ENCODE data around the gene SLC1A7.

The SLC1A7 gene

GRCh38 chr1:53067886-53068285 lies 74.6 kb downstream of the SLC1A7 start:
- Mint-ChIP-seq H3K36me3 (ENCODE audit: low read depth) (no peaks in the 10 kb centered on the region), H3K9me3 (no peaks in the 10 kb centered on the region), H3K4me1 (peaks cover 3% of the 10 kb centered on the region), H3K4me3 (no peak overlapping the region), H3K27me3 (peaks cover 20% of the 10 kb centered on the region), H3K27ac (no peak overlapping the region)
- ATAC-seq (no peak), DNase-seq (no peak)

- H3K4me3 Mint-ChIP-seq: no peak overlapping the region
- ATAC-seq: no peak
Observed at GRCh38 chr1:53066891-53067738, 75.3 kb downstream of the SLC1A7 start.

GRCh38 chr1:53066488-53066887 lies 76.0 kb downstream of the SLC1A7 start:
- H3K27me3 Mint-ChIP-seq: peaks cover 22% of the 10 kb centered on the region
- no peaks in the 10 kb centered on the region for H3K36me3 Mint-ChIP-seq (ENCODE audit: low read depth)
- H3K4me1 Mint-ChIP-seq: peaks cover 4% of the 10 kb centered on the region
- no peak overlapping the region for H3K27ac Mint-ChIP-seq
- ATAC-seq: no peak
- DNase-seq: no peak
- no peaks in the 10 kb centered on the region for H3K9me3 Mint-ChIP-seq
- H3K4me3 Mint-ChIP-seq: no peak overlapping the region

More at GRCh38 chr1:53066891-53067738, 75.3 kb downstream of the SLC1A7 start:
- peaks cover 3% of the 10 kb centered on the region for H3K4me1 Mint-ChIP-seq
- H3K36me3 Mint-ChIP-seq (ENCODE audit: low read depth): no peaks in the 10 kb centered on the region
- no peak for DNase-seq
- no peak overlapping the region for H3K27ac Mint-ChIP-seq
- peaks cover 21% of the 10 kb centered on the region for H3K27me3 Mint-ChIP-seq
- no peaks in the 10 kb centered on the region for H3K9me3 Mint-ChIP-seq

GRCh38 chr1:53065391-53065790 lies 77.0 kb downstream of the SLC1A7 start:
- DNase-seq: no peak
- no peak for ATAC-seq
- no peaks in the 10 kb centered on the region for H3K36me3 Mint-ChIP-seq (ENCODE audit: low read depth)
- peaks cover 4% of the 10 kb centered on the region for H3K4me1 Mint-ChIP-seq
- no peaks in the 10 kb centered on the region for H3K9me3 Mint-ChIP-seq
- no peak overlapping the region for H3K4me3 Mint-ChIP-seq
- peaks cover 33% of the 10 kb centered on the region for H3K27me3 Mint-ChIP-seq
- no peak overlapping the region for H3K27ac Mint-ChIP-seq

- Mint-ChIP-seq H3K9me3 (no peaks in the 10 kb centered on the region), H3K27ac (no peak overlapping the region), H3K27me3 (peaks cover 40% of the 10 kb centered on the region), H3K36me3 (ENCODE audit: low read depth) (no peaks in the 10 kb centered on the region), H3K4me1 (peaks cover 4% of the 10 kb centered on the region), H3K4me3 (no peak overlapping the region)
- DNase-seq: no peak
- no peak for ATAC-seq
Observed at GRCh38 chr1:53063744-53064515, 78.5 kb downstream of the SLC1A7 start.

- H3K27me3 Mint-ChIP-seq: peaks cover 40% of the 10 kb centered on the region
- H3K36me3 Mint-ChIP-seq (ENCODE audit: low read depth): no peaks in the 10 kb centered on the region
- no peak for DNase-seq
- no peak for ATAC-seq
- no peak overlapping the region for H3K4me3 Mint-ChIP-seq
- H3K27ac Mint-ChIP-seq: no peak overlapping the region
- peaks cover 4% of the 10 kb centered on the region for H3K4me1 Mint-ChIP-seq
- H3K9me3 Mint-ChIP-seq: no peaks in the 10 kb centered on the region
Observed at GRCh38 chr1:53062708-53063591, 79.5 kb downstream of the SLC1A7 start.

GRCh38 chr1:53061859-53062707 lies 80.4 kb downstream of the SLC1A7 start, which contains the start of gene PODN:
Gene PODN, plus strand, starts transcription at chr1:53062213. Its CDS starts 7,643 bp downstream, at chr1:53069856.
- Mint-ChIP-seq H3K4me1 (peaks cover 4% of the 10 kb centered on the region), H3K9me3 (no peaks in the 10 kb centered on the region), H3K36me3 (ENCODE audit: low read depth) (no peaks in the 10 kb centered on the region), H3K27ac (no peak within 1 kb of the TSS), H3K27me3 (peaks cover 40% of the 10 kb centered on the region), H3K4me3 (peak within 1 kb of the TSS; percentile 40)
- ATAC-seq (peak; percentile 35), DNase-seq (no peak)

- Mint-ChIP-seq H3K4me1 (peaks cover 4% of the 10 kb centered on the region), H3K27ac (no peak overlapping the region), H3K9me3 (no peaks in the 10 kb centered on the region), H3K4me3 (peak overlapping the region; percentile 40), H3K36me3 (ENCODE audit: low read depth) (no peaks in the 10 kb centered on the region), H3K27me3 (peaks cover 40% of the 10 kb centered on the region)
- ATAC-seq (no peak), DNase-seq (no peak)
Observed at GRCh38 chr1:53061123-53061858, 81.1 kb downstream of the SLC1A7 start.

- no peak overlapping the region for H3K27ac Mint-ChIP-seq
- H3K4me1 Mint-ChIP-seq: peaks cover 4% of the 10 kb centered on the region
- no peak overlapping the region for H3K4me3 Mint-ChIP-seq
- H3K36me3 Mint-ChIP-seq (ENCODE audit: low read depth): no peaks in the 10 kb centered on the region
- H3K9me3 Mint-ChIP-seq: no peaks in the 10 kb centered on the region
- no peak for DNase-seq
- ATAC-seq: no peak
- peaks cover 38% of the 10 kb centered on the region for H3K27me3 Mint-ChIP-seq
Observed at GRCh38 chr1:53060579-53060978, 81.9 kb downstream of the SLC1A7 start.

GRCh38 chr1:53057127-53057526 lies 85.3 kb downstream of the SLC1A7 start:
- Mint-ChIP-seq H3K9me3 (no peaks in the 10 kb centered on the region), H3K4me1 (peaks cover 1% of the 10 kb centered on the region), H3K36me3 (ENCODE audit: low read depth) (peaks cover 11% of the 10 kb centered on the region), H3K27ac (no peak overlapping the region), H3K4me3 (no peak overlapping the region), H3K27me3 (peaks cover 20% of the 10 kb centered on the region)
- DNase-seq: no peak
- ATAC-seq: no peak

- Mint-ChIP-seq H3K36me3 (ENCODE audit: low read depth) (peaks cover 23% of the 10 kb centered on the region), H3K27ac (no peak overlapping the region), H3K9me3 (no peaks in the 10 kb centered on the region)
Observed at GRCh38 chr1:53051676-53052075, 90.8 kb downstream of the SLC1A7 start.

GRCh38 chr1:53050310-53050709 lies 92.1 kb downstream of the SLC1A7 start:
- H3K27me3 Mint-ChIP-seq: no peaks in the 10 kb centered on the region
- no peaks in the 10 kb centered on the region for H3K9me3 Mint-ChIP-seq
- ATAC-seq (no peak), DNase-seq (no peak)
- peaks cover 11% of the 10 kb centered on the region for H3K4me1 Mint-ChIP-seq
- H3K27ac Mint-ChIP-seq: no peak overlapping the region
- no peak overlapping the region for H3K4me3 Mint-ChIP-seq
- H3K36me3 Mint-ChIP-seq (ENCODE audit: low read depth): peaks cover 23% of the 10 kb centered on the region

More at GRCh38 chr1:53051676-53052075, 90.8 kb downstream of the SLC1A7 start:
- DNase-seq (no peak), ATAC-seq (no peak)
- no peaks in the 10 kb centered on the region for H3K27me3 Mint-ChIP-seq
- no peak overlapping the region for H3K4me3 Mint-ChIP-seq
- H3K4me1 Mint-ChIP-seq: peaks cover 11% of the 10 kb centered on the region

- Mint-ChIP-seq H3K9me3 (no peaks in the 10 kb centered on the region), H3K4me3 (no peak overlapping the region), H3K4me1 (peaks cover 11% of the 10 kb centered on the region), H3K36me3 (ENCODE audit: low read depth) (peaks cover 23% of the 10 kb centered on the region), H3K27ac (no peak overlapping the region), H3K27me3 (no peaks in the 10 kb centered on the region)
- ATAC-seq (no peak), DNase-seq (no peak)
Observed at GRCh38 chr1:53049574-53049967, 92.9 kb downstream of the SLC1A7 start.
